Astrocyte (in vitro differentiated cells and primary cell): ENCODE results near the gene UST. TPM values are rescaled to one million over a fixed set of nuclear protein-coding genes. Genes with fewer than 3 reads are reported as not detected.

Source experiments
- DNase-seq: peaks from one replicate; pipeline ENCODE4 v3.0.0-alpha.2; 2010; ENCODE audit warnings: low read depth
- FAIRE-seq: peaks from 2 replicates; lab custom pipeline; 2011; peaks lifted over from hg19 to GRCh38; lab: Jason Lieb, UNC
- H2AFZ ChIP-seq: 2 replicates; pipeline ENCODE4 v1.6.0; 2012; ENCODE audit warnings: low read depth, low read length, inconsistent platforms
- H3K27ac ChIP-seq: 2 replicates; pipeline ENCODE4 v1.5.1; 2011; ENCODE audit warnings: low read depth, low read length, inconsistent platforms
- H3K27me3 ChIP-seq: 2 replicates; pipeline ENCODE4 v1.6.0; 2011; ENCODE audit warnings: low read length, inconsistent platforms; ENCODE audit not compliant: insufficient read depth
- H3K36me3 ChIP-seq: 2 replicates; pipeline ENCODE4 v1.5.1; 2011; ENCODE audit warnings: low read length, inconsistent platforms; ENCODE audit not compliant: insufficient read depth
- H3K4me1 ChIP-seq: 2 replicates; pipeline ENCODE4 v1.5.1; 2011; ENCODE audit warnings: low read length, inconsistent platforms; ENCODE audit not compliant: insufficient read depth
- H3K4me2 ChIP-seq: 2 replicates; pipeline ENCODE4 v1.6.0; 2012; ENCODE audit warnings: low read length, inconsistent platforms
- H3K4me3 ChIP-seq: 2 replicates; pipeline ENCODE4 v1.5.1; 2011; ENCODE audit warnings: low read depth, mild to moderate bottlenecking, low read length, inconsistent platforms; ENCODE audit not compliant: insufficient read depth
- H3K79me2 ChIP-seq: 2 replicates; pipeline ENCODE4 v1.6.0; 2012; ENCODE audit warnings: mild to moderate bottlenecking, low read length, inconsistent platforms; ENCODE audit not compliant: insufficient read depth
- H3K9ac ChIP-seq: 2 replicates; pipeline ENCODE4 v1.6.0; 2012; ENCODE audit warnings: mild to moderate bottlenecking, low read length, inconsistent platforms
- H3K9me3 ChIP-seq: 2 replicates; pipeline ENCODE4 v1.5.1; 2012; ENCODE audit warnings: low read depth, mild to moderate bottlenecking, low read length, inconsistent platforms; ENCODE audit not compliant: insufficient read depth
- H4K20me1 ChIP-seq: 2 replicates; pipeline ENCODE4 v1.6.0; 2012; ENCODE audit warnings: low read length, inconsistent platforms; ENCODE audit not compliant: insufficient read depth
- H3K27ac Mint-ChIP-seq: one replicate; pipeline ENCODE4 v1.8.0; 2021; ENCODE audit warnings: mild to moderate bottlenecking, mixed read lengths; ENCODE audit not compliant: unreplicated experiment
- H3K27me3 Mint-ChIP-seq: one replicate; pipeline ENCODE4 v1.8.0; 2021; ENCODE audit warnings: low read depth, mixed read lengths; ENCODE audit not compliant: unreplicated experiment
- H3K36me3 Mint-ChIP-seq: one replicate; pipeline ENCODE4 v1.8.0; 2021; ENCODE audit warnings: low read depth, mixed read lengths; ENCODE audit not compliant: unreplicated experiment
- H3K4me1 Mint-ChIP-seq: one replicate; pipeline ENCODE4 v1.8.0; 2021; ENCODE audit warnings: low read depth, mixed read lengths; ENCODE audit not compliant: unreplicated experiment
- H3K4me3 Mint-ChIP-seq: one replicate; pipeline ENCODE4 v1.8.0; 2021; ENCODE audit warnings: mild to moderate bottlenecking, moderate library complexity, mixed read lengths; ENCODE audit not compliant: unreplicated experiment
- H3K9me3 Mint-ChIP-seq: one replicate; pipeline ENCODE4 v1.8.0; 2021; ENCODE audit warnings: mild to moderate bottlenecking, mixed read lengths; ENCODE audit not compliant: unreplicated experiment
- CTCF ChIP-seq: IDR thresholded peaks from 2 replicates; pipeline ENCODE4 v1.5.1; 2011; ENCODE audit warnings: low read depth, mild to moderate bottlenecking, inconsistent platforms, low read length, moderate library complexity; ENCODE audit not compliant: insufficient read depth
- EZH2 ChIP-seq: IDR thresholded peaks from 2 replicates; pipeline ENCODE4 v1.6.1; 2012; ENCODE audit warnings: mild to moderate bottlenecking, low read length, inconsistent platforms; ENCODE audit not compliant: insufficient read depth
- total RNA-seq: library from RNA; stranded (reverse); gene quantifications from 2 replicates; pipeline ENCODE4 v1.2.1, GENCODE V29; 2021

The UST gene
- total RNA-seq, 1 donor from 2014 or later = 15.3 TPM

- Mint-ChIP-seq H3K4me3 (no peak overlapping the region), H3K27me3 (no peaks in the 10 kb centered on the region), H3K36me3 (peaks cover 2% of the 10 kb centered on the region), H3K9me3 (no peaks in the 10 kb centered on the region), H3K27ac (no peak overlapping the region), H3K4me1 (peaks cover 16% of the 10 kb centered on the region)
- TF ChIP-seq EZH2 = no peak
- no peak for TF ChIP-seq CTCF
- Histone ChIP-seq H3K4me2 (no peak overlapping the region), H2AFZ (no peak overlapping the region), H3K79me2 (no peaks in the 10 kb centered on the region), H3K27me3 (no peaks in the 10 kb centered on the region), H3K9me3 (no peaks in the 10 kb centered on the region), H3K36me3 (no peaks in the 10 kb centered on the region), H3K4me3 (no peak overlapping the region), H3K27ac (no peak overlapping the region), H3K4me1 (no peaks in the 10 kb centered on the region), H3K9ac (no peak overlapping the region), H4K20me1 (no peaks in the 10 kb centered on the region)
- no peak for FAIRE-seq
- DNase-seq = no peak
Measured at GRCh38 chr6:148927586-148927985, 180.8 kb downstream of the UST start.

DNA sequence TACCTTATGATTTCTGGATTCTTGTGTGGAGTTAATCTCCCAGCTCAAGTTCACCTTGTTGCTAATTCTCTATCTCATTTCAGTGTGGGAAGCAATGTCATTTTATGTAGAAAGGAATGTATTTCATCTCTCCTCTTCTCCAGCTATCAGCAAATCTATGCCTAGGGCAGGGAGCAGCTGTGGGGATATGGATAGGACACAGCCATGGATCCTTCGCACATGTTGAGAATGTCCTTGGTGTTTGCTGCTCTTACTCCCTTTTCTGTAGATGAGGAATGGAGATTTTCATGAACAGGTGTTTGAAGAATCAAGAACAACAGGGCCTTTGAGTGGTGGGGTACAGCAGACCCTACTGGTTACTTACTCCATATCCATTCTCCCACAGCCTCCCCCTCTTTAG lies 182.0 kb downstream of the UST start:
- H3K27me3 ChIP-seq = no peaks in the 10 kb centered on the region
- H3K27me3 Mint-ChIP-seq = no peaks in the 10 kb centered on the region

More for the DNA sequence above, 182.0 kb downstream of the UST start:
- Histone ChIP-seq H3K4me3 (no peak overlapping the region), H3K9me3 (no peaks in the 10 kb centered on the region), H3K4me2 (no peak overlapping the region), H2AFZ (no peak overlapping the region), H3K27ac (no peak overlapping the region), H3K79me2 (no peaks in the 10 kb centered on the region), H3K4me1 (no peaks in the 10 kb centered on the region), H3K36me3 (no peaks in the 10 kb centered on the region), H4K20me1 (no peaks in the 10 kb centered on the region), H3K9ac (no peak overlapping the region)
- Mint-ChIP-seq H3K4me1 (peaks cover 19% of the 10 kb centered on the region), H3K9me3 (no peaks in the 10 kb centered on the region), H3K4me3 (no peak overlapping the region), H3K36me3 (peaks cover 2% of the 10 kb centered on the region), H3K27ac (no peak overlapping the region)
- DNase-seq (no peak), FAIRE-seq (no peak)
- TF ChIP-seq CTCF = no peak
- TF ChIP-seq EZH2 = no peak
